ENCODE results near the gene LRBA.

- TF ChIP-seq CTCF (IDR thresholded peaks at IDR 0.05; ENCODE audit: low read length) (no peak), EZH2 (IDR thresholded peaks at IDR 0.05; ENCODE audit: borderline replicate concordance, low read length) (no peak)
Measured at GRCh38 chr4:150342945-150343344, 672.1 kb downstream of the LRBA start.

Data from OCI-LY1 (cell line).